HG03045 (cell line): ENCODE results near the gene TRIM28.
"Not testable (repeated sequence)": the region's sequence is repeated elsewhere in the genome, so short reads cannot be mapped to it uniquely, and the experiment has no call there.

Source experiments
- ATAC-seq: cut with Tn5 transposase; IDR thresholded peaks from one replicate; pipeline ENCODE4 v1.9.1; 2021; ENCODE audit warnings: mild to moderate bottlenecking, moderate library complexity; ENCODE audit not compliant: unreplicated experiment

Gene TRIM28

DNA sequence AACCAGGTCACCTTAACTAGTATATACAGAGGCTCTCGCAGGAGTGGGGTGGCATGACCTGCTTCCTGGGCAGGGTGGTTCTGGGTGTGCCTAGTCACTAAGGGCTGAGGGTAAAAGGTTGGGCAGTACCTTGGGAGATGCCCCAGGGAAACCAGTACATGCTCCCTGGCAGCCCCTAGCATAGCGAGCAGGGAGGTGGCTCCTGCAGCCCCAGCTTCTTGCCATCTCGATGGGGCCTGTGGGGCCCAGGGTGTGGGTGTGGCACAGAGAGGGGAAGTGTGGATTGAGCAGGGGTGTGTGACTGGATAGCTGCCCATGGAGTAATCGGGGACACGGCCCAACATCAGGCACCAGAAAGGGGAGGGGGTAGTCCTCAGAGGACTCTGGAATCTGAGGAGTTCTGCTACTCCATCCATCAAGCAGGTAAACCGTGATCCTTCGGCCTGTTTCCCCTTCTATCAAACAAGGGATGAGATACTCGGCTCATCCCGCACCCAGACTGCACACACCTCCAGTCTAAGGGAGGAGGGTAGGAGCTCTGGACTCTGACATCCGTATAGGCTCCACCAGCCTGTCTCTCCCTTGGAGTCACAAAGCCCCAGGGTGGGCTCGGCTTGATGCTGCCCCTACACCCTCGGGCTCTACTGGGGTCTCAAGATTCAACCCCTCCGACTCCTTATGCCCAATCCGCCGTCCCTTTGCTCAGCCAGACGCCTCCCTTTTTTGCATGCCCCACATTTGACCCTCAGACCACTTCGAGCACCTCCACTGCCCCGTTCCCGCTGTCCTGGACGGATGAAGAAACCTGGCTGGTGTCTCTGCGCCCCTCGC, 25.4 kb upstream of the TRIM28 start:
- no peak for ATAC-seq

DNA sequence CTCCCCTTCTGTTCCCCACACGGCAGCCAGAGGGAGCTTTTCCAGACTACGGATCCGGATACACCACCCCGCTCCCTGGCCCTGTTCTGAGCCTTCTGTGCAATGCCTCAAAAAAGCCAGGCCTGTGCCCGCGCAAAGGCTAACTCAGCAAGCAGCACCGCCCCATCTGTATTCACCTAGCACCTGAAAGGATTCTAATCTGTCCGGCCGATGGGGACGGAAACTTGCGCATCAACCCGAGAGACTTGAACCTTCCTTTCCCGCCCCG, 24.8 kb upstream of the TRIM28 start:
- no peak for ATAC-seq

DNA sequence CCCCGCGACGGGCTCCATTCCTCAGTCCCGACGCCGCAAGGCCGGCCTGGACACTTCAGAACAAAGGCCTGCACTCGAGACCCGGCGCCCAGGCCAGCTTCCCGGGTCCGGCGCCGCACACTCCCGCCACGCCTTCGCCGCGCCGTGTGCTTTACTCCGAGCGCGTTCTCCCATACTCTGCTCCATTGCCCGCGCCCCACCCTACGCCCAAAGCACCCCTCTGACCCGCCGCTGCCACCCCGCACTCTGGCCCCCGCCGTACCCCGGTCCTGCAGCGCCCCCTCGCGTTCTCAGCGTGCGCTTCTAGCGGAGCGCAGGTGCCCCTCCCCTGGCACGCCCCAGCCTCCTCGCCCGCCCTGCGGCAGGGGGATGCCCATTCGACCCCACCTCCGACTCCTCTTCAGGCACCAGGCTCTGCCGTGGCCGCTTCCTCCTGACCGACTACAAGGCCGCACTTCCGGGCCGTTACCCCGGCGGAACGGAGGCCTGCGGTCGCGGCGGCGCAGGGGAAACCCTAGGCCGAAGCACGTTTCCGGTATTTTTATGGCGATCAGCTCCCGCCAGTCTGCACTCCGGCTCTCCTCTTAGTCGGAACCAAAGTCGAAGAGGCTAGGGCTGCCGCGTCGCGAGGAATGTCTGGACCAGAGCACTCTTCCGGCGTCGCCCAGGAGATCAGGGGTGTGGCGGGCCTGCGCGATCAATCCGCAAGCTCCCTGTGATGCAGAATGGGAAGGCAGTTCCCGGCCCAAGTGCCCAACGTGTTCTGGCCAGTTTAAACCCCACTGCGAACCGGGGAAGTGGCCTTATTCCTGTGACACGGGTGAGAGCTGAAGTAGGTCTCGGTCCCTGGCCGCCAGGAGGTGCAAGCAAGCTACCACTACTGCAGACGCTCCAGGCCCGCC, 24.3 kb upstream of the TRIM28 start, which contains the start of gene ZBTB45:
Gene ZBTB45, minus strand, starts transcription at position 456 of the 902 bp plus-strand sequence. CDS start 2,137 bp downstream, outside the sequence.
- peak; percentile 83 for ATAC-seq

DNA sequence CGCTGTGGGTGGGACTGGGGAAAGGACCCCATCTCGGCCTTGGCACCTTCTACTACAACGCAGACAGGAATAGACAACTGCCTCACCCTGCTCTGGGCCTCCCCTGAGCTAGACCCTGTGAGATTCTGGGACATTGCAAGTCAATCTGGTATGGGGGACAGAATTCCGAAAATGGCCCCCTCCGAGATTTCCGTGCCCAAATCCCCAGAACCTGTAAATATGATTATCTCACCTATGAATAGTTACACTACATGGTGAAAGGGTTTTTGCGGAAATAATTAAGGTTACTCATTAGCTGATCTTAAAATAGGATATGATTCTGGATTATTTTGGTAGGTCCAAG, 23.6 kb upstream of the TRIM28 start:
- ATAC-seq, result no peak

DNA sequence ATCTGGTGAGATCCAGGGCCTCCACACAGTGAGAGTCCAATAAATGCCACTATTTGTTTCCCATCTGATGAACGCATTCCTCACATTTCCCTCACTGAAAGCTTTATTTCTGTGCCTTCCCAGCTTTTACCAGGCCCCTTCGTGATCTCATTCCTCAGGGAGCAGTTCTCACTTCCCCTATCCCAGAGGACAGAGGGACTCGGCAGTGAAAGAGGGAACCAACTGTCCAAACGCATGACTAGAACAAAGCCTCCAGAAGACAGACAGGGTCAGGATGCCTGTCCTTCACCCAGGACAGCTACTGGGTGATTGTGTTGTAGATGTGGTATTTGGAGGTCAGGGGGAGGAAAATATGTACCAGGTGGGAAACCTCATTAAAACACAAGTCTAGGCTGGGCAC, 22.2 kb upstream of the TRIM28 start:
- ATAC-seq, result no peak

DNA sequence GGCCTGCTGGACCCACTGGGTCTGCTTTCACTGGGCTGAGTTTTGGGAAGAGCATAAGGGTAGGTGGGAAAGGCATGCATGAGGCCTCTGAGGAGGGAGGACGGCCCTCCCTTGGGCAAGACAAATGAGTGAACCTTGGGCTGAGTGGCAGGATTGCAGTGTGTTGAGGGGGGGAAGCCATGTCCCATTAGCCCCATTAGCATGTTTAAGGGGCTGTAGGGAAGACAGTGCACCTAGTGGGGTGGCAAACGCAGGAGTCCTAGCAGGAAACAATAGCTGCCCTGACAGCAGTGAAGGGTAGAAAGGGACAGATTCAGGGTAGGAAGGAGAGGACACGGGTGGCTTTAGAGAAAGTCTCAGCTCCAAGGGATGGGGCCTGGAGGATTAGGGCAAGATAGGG, 21.2 kb upstream of the TRIM28 start:
- no peak for ATAC-seq

DNA sequence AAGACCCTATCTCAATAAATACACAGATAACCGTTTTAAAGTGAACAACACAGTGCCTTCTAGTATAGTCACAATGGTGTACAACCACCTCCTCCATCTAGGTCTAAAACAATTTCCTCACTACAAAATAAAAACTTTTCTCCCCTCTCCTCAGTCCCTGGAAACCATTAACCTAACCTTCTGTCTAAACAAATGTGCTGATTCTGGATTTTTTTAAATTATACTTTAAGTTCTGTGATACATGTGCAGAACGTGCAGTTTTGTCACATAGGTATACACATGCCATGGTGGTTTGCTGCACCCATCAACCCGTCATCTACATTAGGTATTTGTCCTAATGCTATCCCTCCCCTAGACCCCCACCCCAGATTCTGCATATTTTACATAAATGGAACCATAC, 14.5 kb upstream of the TRIM28 start:
- no peak for ATAC-seq

DNA sequence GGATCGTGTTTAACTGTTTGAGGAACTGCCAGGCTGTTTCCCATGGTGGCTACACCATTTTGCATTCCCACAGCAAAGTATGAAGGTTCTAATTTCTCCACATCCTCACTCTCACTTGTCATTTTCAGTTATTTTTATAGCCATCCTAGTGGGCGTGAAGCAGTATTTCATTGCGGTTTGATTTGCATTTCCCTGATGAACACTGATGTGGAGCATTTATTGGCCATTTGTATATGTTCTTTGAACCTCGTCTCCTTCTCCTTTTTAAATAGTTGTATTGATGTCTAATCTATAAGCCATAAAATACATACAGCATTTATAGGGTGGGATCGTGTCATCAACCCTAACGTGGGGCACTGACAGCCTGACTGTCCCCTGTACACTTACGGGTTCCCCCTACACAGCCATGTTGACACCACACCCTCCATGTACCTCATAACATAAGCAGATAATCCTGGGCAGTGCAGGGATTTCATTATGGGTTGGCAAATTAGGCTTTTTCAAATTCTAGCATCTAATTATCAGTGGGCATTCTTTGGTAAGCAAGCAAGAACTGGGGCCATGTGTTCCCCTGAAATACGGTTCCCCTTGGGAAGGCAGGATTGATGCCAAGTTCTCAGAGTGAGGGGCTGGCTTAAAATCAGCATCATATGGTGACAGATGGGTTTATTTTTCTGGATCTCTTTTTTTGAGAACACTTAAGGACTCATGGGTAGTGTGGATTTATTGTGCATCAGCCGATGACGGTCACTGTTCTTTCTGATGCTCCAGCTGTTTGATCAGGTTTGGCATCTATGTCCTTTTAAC, 12.6 kb upstream of the TRIM28 start:
- ATAC-seq, result no peak

DNA sequence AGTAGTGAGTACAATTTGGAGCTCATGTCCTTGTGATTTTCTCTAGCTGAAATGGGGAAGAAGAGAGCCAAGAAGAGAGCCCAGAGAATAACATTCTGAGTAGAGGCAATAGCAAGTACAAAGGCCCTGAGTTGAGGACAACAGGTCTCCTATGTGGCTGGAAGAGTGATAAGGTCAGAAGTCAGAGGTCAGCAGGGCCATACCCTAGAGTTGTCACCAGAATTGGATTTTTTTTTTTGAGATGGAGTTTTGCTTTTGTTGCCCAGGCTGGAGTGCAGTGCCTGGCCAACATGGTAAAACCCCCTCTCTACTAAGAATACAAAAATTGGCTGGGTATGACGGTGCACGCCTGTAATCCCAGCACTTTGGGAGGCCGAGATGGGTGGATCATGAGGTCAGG, 8.0 kb upstream of the TRIM28 start:
- no peak for ATAC-seq

DNA sequence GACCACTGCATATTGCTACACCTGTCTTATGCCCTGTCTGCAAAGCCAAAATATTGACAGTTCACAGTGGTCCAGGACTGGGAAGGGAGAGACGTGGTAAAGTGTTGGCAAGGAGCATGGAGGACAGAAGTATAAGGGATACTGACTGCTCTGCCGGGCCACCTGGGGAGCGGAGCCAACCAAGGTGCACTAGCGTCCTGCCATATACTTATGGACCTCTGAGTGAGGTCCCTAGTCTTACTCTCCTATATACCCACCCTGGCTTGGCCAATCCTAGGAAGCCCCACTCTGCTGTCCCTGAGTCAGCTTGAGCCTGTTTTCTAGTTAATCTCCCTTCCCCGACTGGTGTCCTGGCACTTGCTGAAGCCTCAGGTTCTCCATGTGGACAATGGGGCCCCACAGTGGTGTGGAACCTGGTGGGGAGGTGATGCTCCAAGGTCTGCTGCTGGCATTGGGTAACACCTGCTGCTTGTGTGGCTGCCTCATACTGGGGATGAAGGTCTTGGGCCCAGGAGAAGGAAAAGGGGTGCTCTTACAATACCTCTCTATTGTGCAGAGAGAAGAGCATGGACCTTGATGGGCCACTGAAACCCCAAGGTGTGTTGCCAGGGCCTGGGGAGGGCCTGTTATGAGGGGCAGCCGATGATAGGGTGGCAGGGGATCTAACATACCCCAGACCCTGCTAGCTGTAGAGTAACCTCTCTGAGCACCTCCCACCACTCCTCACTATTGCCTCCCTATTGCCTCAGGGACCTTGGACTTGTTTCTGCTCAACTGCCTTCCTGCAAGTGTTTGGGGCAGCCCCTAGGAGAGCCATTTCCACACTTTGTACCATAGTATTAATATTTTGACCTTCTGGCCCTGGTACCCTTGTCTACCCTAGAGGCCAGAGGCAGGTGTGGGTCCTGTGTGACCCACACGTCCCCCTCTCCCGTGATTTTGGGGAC, 6.7 kb upstream of the TRIM28 start:
- ATAC-seq, result no peak

DNA sequence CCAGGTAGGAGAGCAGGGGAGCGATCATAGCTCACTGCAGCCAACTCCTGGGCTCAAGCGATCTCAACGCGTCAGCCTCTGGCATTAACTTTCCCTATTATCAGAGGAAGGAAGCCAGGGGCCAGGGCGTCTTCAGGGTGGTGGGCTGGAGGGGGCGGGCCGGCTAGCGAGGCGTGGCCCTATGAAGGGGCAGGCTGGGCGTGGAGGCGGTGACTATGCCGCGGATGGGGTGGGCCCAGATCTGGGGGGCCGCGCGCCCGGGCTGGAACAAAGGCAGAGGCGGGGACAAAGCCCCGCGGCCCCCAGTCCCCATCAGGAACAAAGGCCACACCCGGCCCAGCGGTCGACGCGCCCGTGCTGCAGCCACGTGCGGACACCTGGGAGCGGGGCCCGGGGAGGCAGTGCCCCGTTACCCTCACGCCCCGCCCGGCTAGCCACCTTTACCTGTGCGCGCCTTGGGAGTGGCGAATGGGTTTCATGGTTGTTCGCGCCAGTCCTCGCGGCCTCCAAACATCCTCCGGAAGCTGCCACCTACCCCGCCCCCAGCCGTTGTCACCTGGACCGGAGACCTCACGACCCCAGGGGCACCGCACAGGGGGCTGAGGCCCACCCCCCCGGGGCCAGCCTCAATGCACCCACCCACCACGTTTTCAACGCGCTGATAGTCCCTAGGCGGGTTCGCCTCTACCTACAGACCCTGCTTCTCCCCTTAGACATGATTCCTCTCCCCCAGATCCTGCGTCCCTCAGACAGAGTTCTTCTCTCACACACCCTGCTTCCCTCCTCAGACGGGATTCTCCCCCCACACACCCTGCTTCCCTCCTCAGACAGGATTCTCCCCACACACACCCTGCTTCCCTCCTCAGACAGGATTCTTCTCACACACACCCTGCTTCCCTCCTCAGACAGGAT, 5.4 kb upstream of the TRIM28 start:
- no peak for ATAC-seq

DNA sequence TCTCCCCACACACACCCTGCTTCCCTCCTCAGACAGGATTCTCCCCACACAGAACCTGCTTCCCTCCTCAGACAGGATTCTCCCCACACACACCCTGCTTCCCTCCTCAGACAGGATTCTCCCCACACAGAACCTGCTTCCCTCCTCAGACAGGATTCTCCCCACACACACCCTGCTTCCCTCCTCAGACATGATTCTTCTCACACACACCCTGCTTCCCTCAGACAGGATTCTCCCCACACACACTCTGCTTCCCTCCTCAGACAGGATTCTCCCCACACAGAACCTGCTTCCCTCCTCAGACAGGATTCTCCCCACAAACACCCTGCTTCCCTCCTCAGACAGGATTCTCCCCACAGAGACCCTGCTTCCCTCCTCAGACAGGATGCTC, 4.7 kb upstream of the TRIM28 start:
- ATAC-seq, result not testable (repeated sequence)

DNA sequence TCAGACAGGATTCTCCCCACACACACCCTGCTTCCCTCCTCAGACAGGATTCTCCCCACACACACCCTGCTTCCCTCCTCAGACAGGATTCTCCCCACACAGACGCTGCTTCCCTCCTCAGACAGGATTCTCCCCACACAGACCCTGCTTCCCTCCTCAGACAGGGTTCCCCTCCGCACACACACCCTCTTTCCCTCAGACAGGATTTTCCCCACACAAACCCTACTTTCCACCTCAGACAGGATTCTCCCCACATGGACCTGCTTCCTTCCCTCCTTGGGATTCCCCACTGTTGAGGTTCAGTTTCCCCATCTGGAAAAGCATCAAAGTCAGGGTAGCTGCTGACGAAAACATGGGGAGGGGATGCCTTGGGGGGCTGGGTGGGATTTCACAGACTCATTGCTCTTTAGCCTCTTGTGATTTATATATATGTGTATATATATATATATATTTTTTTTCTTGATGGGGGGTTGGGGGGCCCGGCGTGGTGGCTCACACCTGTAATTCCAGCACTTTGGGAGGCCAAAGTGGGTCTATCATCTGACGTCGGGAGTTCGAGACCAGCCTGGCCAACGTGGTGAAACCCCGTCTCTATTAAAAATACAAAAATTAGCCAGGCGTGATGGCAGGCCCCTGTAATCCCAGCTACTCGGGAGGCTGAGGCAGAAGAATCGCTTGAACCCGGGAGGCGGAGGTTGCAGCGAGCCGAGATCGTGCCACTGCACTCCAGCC, 1.1 kb upstream of the TRIM28 start:
- ATAC-seq, result not testable (repeated sequence)

DNA sequence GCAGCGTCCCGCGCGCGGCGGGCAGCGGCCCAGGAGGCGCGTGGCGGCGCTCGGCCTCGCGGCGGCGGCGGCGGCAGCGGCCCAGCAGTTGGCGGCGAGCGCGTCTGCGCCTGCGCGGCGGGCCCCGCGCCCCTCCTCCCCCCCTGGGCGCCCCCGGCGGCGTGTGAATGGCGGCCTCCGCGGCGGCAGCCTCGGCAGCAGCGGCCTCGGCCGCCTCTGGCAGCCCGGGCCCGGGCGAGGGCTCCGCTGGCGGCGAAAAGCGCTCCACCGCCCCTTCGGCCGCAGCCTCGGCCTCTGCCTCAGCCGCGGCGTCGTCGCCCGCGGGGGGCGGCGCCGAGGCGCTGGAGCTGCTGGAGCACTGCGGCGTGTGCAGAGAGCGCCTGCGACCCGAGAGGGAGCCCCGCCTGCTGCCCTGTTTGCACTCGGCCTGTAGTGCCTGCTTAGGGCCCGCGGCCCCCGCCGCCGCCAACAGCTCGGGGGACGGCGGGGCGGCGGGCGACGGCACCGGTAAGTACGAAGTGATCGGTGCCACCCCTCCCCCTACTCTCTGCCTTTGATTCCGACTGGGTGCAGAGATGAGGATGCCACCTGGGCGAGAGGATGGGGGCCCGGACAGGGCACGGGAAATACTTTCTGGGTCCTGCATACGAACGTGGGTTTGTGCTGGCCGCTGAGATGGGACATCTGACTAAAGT, 874 bp downstream of the TRIM28 start:
- ATAC-seq, result peak; percentile 55

DNA sequence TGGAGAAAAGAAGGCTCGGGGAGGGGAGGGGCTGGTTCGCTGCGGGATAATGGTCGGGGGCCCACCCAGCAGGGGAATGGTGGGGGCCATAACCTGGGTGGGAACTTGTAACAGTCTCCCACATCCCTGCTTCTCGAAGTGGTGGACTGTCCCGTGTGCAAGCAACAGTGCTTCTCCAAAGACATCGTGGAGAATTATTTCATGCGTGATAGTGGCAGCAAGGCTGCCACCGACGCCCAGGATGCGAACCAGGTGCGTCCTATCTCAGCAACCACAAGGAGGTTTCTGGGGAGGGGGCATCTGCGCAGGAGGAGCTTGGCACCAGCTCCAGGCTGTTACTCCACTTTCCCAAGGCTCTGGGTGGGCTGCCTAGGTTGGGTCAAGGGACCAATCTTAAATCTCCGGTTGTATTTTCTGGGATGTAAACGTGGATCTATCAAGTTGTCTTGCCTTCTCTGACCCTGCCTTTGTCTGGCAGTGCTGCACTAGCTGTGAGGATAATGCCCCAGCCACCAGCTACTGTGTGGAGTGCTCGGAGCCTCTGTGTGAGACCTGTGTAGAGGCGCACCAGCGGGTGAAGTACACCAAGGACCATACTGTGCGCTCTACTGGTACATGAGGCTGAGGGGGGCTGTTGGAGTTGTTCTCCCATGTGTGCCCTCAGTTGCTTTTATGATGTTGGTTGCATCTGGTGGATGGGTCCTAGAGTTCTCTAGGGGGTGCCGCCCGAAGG, 1.6 kb downstream of the TRIM28 start:
- ATAC-seq, result no peak

DNA sequence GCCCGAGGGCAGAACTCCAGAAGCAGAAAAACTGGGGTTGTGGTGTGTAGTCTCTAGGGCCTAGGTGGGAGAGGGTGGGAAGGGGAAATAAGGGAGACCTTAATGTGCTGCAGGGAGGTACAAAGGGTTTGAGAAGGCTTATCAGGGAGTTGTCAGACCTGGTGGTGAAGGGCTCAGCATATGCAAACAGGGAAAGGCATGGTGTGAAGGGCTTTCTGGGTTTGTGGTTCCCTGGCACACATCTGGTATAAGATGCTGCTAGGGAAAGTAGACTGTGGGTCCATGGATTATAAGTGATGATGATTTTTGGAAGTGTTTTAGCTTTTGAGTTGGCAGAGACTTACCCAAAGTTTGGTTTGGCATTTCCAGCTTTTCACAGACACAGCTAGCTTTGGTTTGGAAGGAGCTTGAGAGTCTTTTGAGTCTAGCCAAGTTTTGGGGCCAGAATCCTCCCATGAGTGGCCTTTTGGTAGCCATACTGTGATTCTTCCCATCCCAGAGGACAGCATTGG, 2.2 kb downstream of the TRIM28 start:
- no peak for ATAC-seq
